NOMO-1 treated with DMSO at 0.1 percent for 48 hours (cell line): Measurements from ENCODE around the gene SRPX.
A peak's percentile ranks its signal among the peaks of the same experiment; 100 is the strongest.

Experiments
- DNase-seq: peaks from one replicate; lab custom pipeline; 2025; ENCODE audit not compliant: unreplicated experiment; lab: John Stamatoyannopoulos, UW

SRPX gene, protein sequence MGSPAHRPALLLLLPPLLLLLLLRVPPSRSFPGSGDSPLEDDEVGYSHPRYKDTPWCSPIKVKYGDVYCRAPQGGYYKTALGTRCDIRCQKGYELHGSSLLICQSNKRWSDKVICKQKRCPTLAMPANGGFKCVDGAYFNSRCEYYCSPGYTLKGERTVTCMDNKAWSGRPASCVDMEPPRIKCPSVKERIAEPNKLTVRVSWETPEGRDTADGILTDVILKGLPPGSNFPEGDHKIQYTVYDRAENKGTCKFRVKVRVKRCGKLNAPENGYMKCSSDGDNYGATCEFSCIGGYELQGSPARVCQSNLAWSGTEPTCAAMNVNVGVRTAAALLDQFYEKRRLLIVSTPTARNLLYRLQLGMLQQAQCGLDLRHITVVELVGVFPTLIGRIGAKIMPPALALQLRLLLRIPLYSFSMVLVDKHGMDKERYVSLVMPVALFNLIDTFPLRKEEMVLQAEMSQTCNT

DNA sequence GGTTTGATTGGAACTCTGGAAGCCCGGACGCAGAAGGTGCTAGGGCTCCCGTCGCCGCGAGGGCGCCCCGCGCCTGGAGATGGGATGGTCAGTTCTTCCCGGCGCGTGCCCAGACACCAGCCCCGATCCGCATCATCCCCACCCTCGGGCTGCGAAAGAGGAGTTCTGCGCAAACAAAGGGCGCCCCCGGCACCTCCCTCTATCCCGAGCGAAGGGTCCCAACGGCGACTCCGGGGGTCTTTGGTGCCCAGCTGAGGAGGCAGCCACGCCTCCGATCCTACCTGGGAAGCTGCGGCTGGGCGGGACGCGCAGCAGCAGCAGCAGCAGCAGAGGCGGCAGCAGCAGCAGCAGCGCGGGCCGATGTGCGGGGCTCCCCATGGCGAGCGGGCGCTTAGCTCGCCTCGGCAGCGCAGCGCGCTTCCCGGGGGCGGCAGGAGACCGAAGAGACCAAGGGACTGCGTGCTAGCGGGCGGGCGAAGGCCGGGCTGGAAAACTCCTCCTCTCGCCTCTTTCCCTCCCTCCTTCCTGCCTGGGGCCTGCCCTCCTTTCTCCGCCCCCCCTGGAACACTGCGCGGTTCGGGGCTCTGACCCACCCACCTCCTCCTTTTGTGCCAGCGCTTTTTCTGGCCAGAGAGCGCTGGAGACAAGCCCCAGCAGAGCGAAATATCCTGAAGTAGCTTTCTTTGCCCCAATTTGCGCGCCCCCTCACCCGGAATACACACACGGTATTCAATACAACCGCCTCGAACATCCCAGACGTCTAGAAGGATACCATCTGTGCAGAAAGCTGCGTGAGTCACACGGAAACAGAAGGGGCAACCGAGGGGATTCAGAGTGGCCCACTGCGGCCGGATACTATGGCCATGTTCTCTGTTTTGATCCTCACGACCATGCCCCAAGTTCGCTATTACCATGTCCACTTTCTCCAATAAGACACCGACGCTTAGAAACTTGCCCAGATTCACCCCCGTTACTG is at the start of gene SRPX:
Gene SRPX (minus strand): TSS at position 457 of the 976 bp plus-strand sequence. CDS start 79 bp downstream, at position 378.
- DNase-seq: no peak

DNA sequence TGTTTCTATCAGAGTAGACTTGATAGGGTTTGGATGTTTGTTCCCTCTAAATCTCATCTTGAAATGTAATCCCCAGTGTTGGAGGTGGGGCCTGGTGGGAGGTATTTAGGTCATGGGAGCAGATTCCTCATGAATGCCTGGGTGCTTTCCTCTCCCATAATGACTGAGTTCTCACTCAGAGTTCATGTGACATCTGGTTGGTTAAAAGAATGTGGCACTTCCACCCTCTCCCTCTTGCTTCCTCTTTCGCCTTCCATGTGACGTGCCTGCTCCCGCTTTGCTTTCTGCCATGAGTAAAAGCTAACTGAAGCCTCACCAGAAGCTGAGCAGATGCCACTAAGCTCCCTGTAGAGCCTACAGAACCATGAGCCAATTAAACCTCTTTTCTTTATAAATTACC is 47.3 kb upstream of the SRPX start:
- DNase-seq: no peak

DNA sequence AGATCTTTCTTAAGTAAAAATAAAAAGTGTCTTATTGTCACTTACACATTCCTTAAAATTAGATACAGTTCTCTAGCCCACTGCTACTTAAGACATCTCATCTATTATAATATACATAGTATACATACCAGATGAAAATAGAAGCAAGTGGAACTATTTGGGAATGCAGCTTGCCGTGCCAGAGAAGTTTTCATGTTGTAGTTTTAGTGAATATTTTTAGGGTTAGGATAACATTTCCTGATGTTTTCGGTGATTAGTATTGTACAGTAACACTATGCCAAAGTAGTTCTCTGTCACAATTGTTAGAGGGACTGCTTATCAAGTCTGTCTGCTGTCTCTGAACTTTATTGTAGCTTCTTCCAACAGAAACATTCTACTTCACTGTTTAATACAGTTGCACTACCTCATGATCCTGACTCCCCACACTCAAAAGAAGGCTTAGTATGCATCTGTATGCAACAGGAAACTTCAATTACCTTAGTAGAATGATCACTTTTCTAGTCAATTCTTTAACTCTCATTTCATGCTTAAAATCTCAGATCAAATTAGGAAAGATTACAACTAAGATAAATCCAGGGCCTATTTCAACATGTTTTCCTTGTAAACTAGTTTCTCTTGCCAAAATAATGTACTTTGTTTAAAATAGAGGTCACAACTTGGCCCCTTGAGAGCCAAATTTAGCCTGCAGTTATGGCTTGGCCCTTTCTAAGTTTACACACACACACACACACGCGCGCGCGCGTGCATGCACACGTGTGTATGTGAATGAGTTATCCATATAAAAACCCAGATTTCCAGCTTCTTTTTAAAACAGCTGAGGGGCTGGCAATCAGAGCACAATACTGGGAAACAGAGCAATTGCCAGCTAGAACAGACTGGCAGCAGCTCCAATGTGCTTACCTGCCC is 42.3 kb upstream of the SRPX start:
- no peak for DNase-seq

DNA sequence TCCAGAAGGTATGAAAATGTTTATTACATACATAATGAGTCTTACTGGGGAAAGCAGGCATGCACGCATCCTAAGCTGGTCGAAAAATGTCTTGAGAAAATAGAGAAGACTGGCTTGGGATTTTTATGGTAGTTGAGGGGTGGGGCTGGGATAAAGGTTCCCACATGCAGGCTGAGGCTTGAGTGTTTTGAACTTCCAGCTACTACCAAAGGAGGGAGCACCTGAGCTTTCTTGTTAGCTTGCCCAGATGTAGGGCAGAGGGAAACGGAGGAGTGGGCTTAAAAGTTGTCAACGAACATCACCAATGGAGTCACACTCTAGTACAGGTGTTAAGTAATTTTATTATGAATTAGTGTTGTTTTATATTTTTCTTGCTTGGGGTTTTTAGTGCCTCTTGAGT is 39.6 kb upstream of the SRPX start:
- no peak for DNase-seq

DNA sequence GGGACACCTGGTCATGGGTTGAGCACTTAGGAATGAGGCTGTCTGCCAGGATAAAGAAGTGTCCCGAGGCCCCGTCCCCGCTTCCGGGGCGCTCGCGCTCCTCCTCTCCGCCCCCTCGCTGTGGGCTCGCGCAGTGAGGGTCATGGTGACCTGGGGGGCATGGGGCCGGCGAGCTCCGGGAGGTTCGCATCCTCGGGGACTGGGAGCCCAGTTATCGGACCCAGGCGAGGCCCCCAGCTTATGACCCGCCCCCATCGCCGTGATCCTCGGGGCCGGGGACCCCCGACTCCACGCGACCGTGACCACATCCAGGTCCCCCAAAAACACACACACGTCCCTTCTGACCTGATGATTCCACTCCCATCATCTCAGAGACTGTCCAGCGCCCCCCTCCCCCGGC is 35.3 kb upstream of the SRPX start:
- DNase-seq: no peak

DNA sequence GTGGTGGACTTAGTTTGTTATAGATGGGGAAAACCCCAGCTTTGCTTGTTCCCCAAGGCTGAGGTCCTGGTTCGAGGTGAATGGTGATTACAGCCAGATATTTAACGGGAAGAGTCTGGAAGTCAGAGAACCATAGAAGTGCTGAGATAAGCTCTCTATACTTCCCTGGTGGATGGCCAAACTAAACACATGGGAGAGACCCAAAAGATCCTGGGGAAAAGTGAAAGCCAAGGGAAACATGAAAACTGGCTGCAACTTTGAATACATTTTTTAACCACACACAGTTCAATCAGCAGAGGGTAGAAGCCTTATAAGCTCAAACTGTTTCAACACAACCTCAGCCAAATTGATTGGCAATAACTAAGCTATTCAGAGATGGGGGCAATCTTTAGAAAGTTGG is 29.3 kb upstream of the SRPX start:
- no peak for DNase-seq

DNA sequence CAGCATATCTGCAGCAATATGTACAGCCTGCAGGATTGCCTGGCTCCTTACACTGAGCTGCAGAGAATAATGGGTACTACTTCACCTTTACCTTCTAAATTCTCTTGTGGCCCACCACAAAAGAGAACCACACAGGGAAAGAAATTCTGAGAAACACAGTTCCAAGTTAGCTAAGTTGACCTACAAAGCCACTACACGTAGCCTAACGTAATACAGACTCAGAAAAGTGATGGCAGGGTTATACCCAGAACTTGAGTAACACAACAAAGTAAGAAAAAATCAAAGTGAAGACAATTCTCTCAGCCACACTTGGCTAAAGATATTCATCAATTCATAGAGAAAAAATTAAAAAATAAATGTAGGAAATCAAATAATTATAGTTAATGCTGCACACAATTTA is 26.4 kb upstream of the SRPX start:
- DNase-seq: no peak

DNA sequence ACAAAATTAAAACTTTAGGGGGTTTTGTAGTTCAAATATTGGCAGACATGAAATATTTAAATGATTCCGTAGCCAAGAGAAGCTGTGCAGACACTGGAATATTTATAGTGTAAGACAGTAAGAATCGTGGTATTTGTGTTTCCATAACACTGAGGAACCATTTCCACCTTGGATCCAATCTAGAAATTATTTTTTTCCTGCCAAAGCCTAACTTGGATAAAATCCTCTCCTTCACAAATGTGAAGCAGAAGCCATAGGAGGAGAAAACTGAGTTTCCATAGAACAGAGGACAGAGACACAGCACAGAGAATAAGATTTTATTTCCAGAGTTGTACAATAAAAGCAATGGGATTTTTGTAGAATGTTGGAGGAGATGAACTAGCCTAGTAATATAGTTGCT is 19.9 kb upstream of the SRPX start:
- DNase-seq: no peak

DNA sequence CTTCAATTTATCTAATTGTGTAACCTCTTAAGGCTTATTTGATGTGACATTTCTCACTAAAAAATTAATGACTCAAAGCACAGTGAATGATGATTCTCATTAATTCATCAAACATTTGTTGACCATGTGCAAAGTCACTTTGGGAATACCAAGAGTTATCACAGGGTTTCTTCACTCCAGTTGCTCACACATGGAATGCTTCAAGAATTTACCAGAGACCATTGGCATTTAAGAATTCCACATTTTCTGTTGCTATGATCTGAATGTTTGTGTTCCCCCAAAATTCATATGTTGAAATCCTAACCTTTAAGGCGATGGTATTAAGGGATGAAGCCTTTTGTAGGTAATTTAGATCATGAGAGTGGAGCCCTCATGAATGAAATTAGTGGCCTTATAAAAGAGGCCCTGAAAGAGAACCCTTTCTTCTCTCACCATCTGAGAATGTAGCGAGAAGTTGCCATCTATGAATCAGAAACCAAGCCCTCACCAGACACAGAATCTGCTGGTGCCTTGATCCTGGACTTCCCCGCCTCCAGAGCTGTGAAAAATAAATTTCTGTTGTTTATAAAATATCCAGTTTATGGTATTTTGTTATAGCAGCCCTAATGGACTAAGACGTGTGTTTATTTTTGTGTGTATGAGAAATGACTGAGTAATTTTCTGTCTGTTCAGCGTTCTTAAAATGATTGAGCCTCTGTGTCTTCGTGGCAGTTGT is 16.4 kb upstream of the SRPX start:
- DNase-seq: no peak

DNA sequence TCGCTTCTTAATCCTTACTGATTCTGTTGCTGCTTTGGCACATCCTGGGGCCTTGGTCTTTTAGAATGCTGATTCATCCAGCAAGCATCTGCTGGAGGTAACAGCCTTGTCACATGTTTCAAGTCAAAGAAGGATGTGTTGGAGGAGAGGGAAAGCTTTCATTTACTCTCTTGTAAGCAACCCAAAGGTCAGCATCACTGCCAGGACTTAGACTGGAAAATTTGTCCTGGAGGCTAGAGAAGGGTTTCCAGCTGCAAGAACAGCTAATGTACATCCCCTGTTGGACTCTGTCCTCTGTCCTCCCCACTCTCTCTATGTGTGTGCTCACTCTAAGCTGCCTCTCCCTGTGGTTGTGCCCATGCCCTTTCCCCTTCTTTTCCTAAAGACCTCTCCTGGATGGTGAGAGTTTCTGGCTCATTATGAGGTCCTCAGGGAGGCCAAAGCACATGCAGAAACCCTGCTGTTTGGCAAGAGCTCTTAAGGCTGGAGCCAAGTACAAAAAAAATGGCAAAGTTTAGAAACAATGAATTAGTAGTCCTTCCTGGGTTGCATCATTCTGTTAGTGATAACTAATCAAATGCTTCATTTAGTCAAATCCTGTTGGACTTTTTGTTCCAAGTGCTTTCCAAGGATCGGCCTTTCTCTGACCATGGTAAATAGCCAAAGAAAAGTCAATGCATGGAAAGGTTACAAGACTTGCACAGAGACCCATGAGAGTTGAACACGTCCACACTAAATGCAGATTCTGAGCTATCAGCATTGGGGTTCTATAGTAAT is 13.4 kb upstream of the SRPX start:
- no peak for DNase-seq

DNA sequence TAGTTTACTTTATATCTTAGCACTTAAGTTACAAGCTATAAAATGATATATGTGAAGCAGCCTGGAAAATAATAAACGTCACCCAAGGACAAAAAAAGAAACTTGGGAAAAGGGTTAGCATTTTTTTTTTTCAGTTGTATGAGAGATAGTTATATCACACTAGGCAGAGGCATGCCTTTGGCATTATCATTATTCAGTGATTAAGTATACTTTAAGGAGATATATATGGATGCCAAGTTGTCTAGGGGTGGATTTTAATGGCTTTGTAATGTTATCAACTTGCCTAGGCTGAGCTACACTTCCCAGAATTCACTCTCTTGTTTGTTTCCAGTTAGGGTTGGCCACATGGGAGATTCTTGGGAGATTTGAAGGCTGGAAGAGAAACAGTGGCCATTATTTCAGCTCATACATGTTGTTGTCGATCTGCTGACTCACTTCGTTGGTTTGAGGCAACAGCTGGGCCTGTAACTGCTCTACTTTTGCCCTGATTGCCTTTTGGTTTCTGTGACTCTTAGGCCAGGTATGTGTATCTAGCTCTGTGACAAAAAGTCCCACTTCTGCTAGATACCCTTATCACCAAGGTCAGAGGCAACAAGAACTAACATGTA is 11.5 kb upstream of the SRPX start:
- no peak for DNase-seq

DNA sequence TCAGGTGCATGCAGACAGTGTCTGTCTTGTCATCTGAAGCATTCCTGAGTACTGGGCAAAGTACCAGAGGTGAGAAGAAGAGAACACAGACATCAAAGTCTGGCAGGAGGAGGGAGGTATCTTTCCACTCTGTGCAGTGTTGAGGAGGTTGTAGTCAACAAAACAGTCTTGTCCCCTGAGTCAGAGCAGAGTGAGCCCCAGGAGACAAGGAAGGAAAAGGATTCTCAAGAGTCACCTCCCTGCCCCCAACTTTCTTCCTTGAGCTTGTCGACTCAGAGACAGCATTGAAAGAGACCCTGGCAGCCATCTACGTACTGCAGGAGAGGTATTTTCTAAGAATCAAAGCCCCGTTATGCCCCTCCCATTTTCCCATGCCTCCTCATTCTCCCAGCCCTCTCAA is 4.4 kb upstream of the SRPX start:
- DNase-seq: no peak

DNA sequence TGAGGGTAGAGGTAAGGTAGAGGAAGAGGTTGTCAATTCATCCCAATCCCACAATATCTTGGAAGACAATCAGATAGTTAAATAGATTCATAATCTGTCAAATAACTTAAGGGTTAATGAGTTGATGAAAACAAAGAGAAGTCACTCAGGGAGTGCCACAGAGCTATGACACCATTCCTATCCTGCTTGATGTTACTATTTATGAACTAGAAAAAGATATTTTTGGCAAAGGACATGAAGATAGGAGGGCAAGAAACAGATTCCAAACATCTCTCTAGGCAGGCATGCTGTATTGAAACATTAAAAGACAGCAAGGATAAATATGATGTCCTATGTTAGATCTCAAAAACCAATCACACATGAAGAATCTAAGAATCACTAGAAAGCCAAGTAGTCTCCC is 3.5 kb upstream of the SRPX start:
- DNase-seq: no peak

DNA sequence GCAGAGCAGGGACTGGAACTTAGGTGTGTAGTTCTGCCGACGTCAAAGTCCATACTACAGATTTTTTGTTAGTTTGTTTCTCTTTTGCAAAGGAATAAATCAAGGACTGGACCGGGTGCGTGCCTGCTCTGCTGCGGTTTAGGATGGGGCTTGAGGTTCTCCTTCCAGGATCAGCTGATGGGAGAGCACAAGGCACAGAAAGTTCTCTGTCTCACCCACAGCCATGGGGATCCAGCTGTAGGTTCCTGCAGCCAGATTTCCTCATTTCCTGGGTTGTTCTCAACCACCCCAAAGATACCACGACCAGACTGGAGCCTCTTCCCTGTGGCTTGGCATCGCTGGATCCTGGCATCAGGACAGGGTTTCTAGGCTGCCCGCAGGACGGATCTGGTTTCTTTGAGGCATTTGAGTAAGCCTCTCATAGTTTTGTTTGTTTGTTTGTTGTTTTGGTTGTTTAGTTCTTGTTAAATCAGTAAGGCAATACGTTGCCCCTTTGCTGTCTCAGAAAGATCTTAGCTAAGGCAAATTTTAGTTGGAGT is 789 bp upstream of the SRPX start:
- no peak for DNase-seq

DNA sequence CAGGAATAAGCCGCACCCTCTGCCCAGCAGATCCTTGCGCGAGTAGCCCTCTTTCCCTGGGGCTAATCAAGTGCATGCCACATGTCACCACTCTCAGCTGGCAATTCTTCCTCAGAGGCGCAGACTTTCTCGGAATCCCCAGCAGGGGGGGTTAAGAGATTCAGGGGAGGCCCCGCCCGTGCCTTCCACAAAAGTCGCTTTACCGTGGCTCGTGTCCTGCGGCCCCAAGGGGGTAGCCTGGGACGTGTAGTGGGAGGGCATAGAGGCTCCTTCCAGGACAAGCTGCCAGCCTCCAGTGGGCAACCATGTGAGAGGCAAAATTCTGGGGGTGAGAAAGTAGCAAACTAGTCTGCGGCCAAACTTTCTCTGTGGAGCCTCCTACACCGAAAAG is 652 bp downstream of the SRPX start:
- peak; percentile 29 for DNase-seq

DNA sequence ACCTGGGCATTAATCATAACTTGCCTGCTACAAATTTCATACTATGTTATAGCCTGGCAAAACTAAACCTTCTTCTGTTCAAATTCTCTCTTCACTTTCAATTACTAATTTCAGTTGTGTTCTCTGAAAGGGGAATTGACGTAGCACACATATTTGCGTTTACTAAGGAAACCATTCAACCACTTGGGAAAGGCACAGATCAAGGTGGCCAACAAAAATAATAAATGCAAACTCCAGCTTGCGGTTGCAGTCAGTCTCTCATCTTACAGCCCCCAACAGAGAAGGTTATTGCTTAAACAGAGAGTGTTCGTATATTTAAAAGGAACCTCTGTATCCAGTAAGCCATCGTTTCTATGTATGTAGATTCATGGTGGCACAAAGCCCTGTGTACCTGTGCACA is 4.0 kb downstream of the SRPX start:
- DNase-seq: no peak

DNA sequence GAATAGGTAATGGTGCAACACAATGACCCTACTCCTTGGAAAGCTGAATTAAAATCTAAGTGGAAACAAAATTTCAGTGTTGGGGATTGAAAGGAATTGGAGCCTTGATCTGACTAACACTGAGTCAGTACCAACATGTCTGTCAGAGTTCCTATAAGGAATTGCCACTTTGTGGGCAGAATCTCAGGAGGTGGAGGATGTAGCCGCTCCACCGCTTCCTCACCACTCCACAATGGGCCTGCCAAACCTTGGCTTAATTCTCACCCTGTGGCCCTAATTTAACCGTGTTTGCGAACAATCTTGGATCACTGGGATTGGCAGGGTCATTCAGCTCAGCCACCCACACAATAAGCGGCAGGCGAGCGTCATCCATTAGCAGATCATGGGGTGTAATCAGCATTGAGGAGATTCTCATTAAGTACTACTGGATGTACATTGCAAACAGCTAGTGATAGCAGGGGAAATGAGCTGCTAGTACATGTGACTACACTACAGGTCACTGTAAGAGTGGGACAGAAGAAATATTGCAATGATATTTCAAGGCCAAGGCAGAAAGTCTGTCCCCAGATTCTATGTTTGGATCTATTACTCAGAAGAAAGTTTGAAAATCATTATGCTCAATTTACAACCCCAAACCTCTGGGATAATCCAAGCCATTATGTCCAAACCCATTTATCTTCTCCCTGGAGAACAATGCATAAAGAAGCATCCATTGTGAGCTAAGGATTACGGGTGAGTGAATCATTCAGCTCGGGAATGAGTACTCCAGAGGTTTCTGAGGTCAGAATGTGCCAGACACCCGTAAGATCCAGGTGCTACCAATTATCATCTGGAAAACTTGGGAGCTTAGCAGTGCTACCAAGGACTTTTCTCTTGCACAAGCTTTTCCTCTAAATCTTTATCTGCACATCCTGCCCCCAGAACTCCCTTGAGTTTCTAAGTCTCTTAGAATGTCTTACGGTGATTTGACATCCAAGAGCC is 5.8 kb downstream of the SRPX start:
- no peak for DNase-seq

DNA sequence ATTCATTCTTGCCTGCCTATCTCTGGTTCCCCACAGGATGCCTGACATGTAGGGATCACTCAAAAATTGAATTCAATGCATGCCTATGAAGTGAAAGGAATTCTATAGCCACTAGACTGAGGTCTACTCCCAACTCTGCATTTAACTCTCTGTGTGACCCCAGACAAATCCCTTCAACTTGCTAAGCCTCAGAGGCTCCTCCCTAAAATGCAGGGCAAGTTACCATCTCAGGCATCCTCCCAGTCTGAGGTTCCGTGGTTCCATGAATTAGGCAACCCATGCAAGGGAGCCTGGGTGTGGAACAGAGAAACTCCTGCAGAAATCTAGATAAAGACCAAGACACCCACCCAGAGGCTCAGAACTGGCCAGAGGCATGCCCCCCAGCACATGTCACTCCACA is 6.6 kb downstream of the SRPX start:
- DNase-seq: no peak
